ENCODE data around the gene ME3. TPM values are rescaled to one million over a fixed set of nuclear protein-coding genes. Genes with fewer than 3 reads are reported as not detected.

The ME3 gene
- total and polyA plus RNA-seq, 12 donors: 13.9 to 128 (median 44.5) TPM

- no peaks in the 10 kb centered on the region for H3K36me3 ChIP-seq (replicated peaks in 1 of 2)
- no peaks in the 10 kb centered on the region for H3K9me3 ChIP-seq (replicated peaks in 1 of 3)
- intact Hi-C loops (cut with DNase I): no loop called here
- no peak for TF ChIP-seq CTCF (IDR thresholded peaks at IDR 0.05)
- no peak for TF ChIP-seq POLR2A (IDR thresholded peaks at IDR 0.05)
- H3K27ac ChIP-seq: no peak overlapping the region
- no peak for DNase-seq
- no peaks in the 10 kb centered on the region for H3K4me1 ChIP-seq (replicated peaks in 1 of 2)
- WGBS, 4 donors: 81 to 86% (median 83%) methylated on average over 4 of the region's 4 CpGs
- H3K27me3 ChIP-seq: no peaks in the 10 kb centered on the region
- H3K4me3 ChIP-seq: no peak overlapping the region
Measured at GRCh38 chr11:86415026-86415425, 257.4 kb downstream of the ME3 start.

- H3K36me3 ChIP-seq (replicated peaks in 1 of 2): no peaks in the 10 kb centered on the region
- H3K27ac ChIP-seq: no peak overlapping the region
- no peaks in the 10 kb centered on the region for H3K27me3 ChIP-seq
- no peak for DNase-seq
- H3K4me1 ChIP-seq (replicated peaks in 1 of 2): no peaks in the 10 kb centered on the region
- no peak for TF ChIP-seq POLR2A (IDR thresholded peaks at IDR 0.05)
- no peak for TF ChIP-seq CTCF (IDR thresholded peaks at IDR 0.05)
- H3K9me3 ChIP-seq (replicated peaks in 1 of 3): no peaks in the 10 kb centered on the region
- H3K4me3 ChIP-seq: no peak overlapping the region
- intact Hi-C loops (cut with DNase I): no loop called here
- 93 to 98% (median 98%) methylated on average over 2 of the region's 2 CpGs for WGBS, 4 donors
Measured at GRCh38 chr11:86414032-86414431, 258.4 kb downstream of the ME3 start.

GRCh38 chr11:86408845-86409244 lies 263.6 kb downstream of the ME3 start:
- Histone ChIP-seq H3K4me1 (replicated peaks in 1 of 2) (no peaks in the 10 kb centered on the region), H3K9me3 (replicated peaks in 1 of 3) (no peaks in the 10 kb centered on the region), H3K27me3 (no peaks in the 10 kb centered on the region), H3K4me3 (no peak overlapping the region), H3K36me3 (replicated peaks in 1 of 2) (no peaks in the 10 kb centered on the region), H3K27ac (no peak overlapping the region)
- DNase-seq: no peak
- intact Hi-C loops (cut with DNase I): no loop called here
- no peak for TF ChIP-seq POLR2A (IDR thresholded peaks at IDR 0.05)
- TF ChIP-seq CTCF (IDR thresholded peaks at IDR 0.05): no peak

- no peaks in the 10 kb centered on the region for H3K4me1 ChIP-seq (replicated peaks in 1 of 2)
- TF ChIP-seq POLR2A (IDR thresholded peaks at IDR 0.05) (no peak), CTCF (IDR thresholded peaks at IDR 0.05) (no peak)
Measured at GRCh38 chr11:86403458-86403857, 269.0 kb downstream of the ME3 start.

More at GRCh38 chr11:86403458-86403857, 269.0 kb downstream of the ME3 start:
- no peaks in the 10 kb centered on the region for H3K27me3 ChIP-seq
- H3K4me3 ChIP-seq: no peak overlapping the region
- H3K27ac ChIP-seq: no peak overlapping the region
- WGBS, 4 donors: 87 to 94% (median 88%) methylated on average over 1 of the region's 1 CpG
- no peak for DNase-seq
- no peaks in the 10 kb centered on the region for H3K9me3 ChIP-seq (replicated peaks in 1 of 3)
- no peaks in the 10 kb centered on the region for H3K36me3 ChIP-seq (replicated peaks in 1 of 2)
- intact Hi-C loops (cut with DNase I): no loop called here
